ENCODE results near the gene ZNF283.
A peak's percentile ranks its signal among the peaks of the same experiment; 100 is the strongest.
"Not testable (repeated sequence)": the region's sequence is repeated elsewhere in the genome, so short reads cannot be mapped to it uniquely, and the experiment has no call there.

Gene ZNF283

DNA sequence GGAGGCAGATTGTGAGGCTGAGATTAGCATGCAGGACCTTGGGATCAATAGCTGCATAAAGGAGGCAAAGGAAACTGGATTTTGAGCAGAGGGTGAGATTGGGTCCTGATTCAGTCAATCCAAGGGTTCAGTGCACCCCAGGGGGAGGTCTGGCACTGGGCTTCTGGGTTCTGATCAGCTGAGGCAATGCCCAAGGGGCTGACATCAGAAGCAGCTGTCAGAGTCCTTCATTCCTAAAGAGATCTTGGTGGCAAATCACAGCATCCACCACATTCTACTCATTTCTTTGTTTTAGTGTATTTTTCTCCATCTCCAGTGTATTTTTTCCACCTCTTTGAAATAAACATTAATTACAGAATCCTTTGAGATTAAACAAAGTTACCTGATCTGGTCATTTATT is 19.5 kb upstream of the ZNF283 start:
- TF ChIP-seq, protein P1, sequence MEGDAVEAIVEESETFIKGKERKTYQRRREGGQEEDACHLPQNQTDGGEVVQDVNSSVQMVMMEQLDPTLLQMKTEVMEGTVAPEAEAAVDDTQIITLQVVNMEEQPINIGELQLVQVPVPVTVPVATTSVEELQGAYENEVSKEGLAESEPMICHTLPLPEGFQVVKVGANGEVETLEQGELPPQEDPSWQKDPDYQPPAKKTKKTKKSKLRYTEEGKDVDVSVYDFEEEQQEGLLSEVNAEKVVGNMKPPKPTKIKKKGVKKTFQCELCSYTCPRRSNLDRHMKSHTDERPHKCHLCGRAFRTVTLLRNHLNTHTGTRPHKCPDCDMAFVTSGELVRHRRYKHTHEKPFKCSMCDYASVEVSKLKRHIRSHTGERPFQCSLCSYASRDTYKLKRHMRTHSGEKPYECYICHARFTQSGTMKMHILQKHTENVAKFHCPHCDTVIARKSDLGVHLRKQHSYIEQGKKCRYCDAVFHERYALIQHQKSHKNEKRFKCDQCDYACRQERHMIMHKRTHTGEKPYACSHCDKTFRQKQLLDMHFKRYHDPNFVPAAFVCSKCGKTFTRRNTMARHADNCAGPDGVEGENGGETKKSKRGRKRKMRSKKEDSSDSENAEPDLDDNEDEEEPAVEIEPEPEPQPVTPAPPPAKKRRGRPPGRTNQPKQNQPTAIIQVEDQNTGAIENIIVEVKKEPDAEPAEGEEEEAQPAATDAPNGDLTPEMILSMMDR (IDR thresholded peaks at IDR 0.05; ENCODE audit: extremely low read depth, insufficient read depth, missing control alignments) = no peak

GRCh38 chr19:43809762-43810696 is 17.1 kb upstream of the ZNF283 start:
- TF ChIP-seq, protein P1 (IDR thresholded peaks at IDR 0.05; ENCODE audit: extremely low read depth, insufficient read depth, missing control alignments) = peak; percentile 62
- peak; percentile 47 for DNase-seq (ENCODE audit: low spot score)
- in situ Hi-C loops (cut with MboI; ENCODE audit: low pct_unique_long_range_greater_than_20kb, low sequenced_read_pairs, unreplicated experiment) = loop anchor here (10.0 kb wide), 1 partner anchor 65 kb away; no protein-coding TSS in a partner anchor

More for the DNA sequence above, 19.5 kb upstream of the ZNF283 start:
- in situ Hi-C loops (cut with MboI; ENCODE audit: low pct_unique_long_range_greater_than_20kb, low sequenced_read_pairs, unreplicated experiment) = loop anchor here (10.0 kb wide), 1 partner anchor 63 kb away; no protein-coding TSS in a partner anchor
- DNase-seq (ENCODE audit: low spot score) = no peak

GRCh38 chr19:43811837-43812236 is 15.3 kb upstream of the ZNF283 start:
- DNase-seq (ENCODE audit: low spot score) = no peak
- TF ChIP-seq, protein P1 (IDR thresholded peaks at IDR 0.05; ENCODE audit: extremely low read depth, insufficient read depth, missing control alignments) = no peak
- in situ Hi-C loops (cut with MboI; ENCODE audit: low pct_unique_long_range_greater_than_20kb, low sequenced_read_pairs, unreplicated experiment) = no loop called here

DNA sequence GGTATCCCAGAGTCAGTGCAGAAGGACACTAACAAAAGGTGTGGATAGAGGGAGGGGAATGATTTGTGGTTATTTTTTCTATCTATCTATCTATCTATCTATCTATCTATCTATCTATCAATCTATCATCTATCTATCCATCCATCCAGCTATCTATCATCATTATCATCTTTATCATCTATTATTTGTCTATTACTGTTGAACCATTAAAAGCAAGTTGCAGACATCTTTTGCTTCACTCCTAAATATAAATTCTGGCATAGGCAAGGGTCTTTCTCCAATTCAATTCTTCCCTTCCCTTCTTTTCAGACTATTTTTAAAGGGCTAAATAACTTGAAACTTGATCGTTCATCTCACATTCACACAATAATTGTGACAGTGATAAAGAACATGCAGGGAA is 14.9 kb upstream of the ZNF283 start:
- DNase-seq (ENCODE audit: low spot score) = no peak
- in situ Hi-C loops (cut with MboI; ENCODE audit: low pct_unique_long_range_greater_than_20kb, low sequenced_read_pairs, unreplicated experiment) = no loop called here
- TF ChIP-seq, protein P1 (IDR thresholded peaks at IDR 0.05; ENCODE audit: extremely low read depth, insufficient read depth, missing control alignments) = no peak

DNA sequence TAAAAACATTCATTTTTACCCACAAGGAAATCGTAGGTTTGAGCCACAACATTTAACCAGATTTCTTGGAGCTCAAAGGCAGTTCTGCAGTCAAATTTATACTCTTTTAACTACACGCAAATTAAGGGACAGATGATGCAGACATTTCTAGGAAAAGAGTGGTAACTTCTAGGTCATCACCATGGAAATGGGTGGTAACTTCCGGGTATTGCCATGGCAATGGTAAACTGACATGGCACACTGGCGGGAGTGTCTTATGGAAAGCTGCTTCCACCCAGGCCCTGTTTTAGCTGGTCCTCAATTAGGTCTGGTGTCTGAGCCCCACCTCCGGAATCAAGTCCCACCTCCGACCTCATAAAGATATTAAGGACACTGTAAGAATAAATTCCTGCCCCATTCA is 14.4 kb upstream of the ZNF283 start:
- TF ChIP-seq, protein P1 (IDR thresholded peaks at IDR 0.05; ENCODE audit: extremely low read depth, insufficient read depth, missing control alignments) = no peak
- in situ Hi-C loops (cut with MboI; ENCODE audit: low pct_unique_long_range_greater_than_20kb, low sequenced_read_pairs, unreplicated experiment) = no loop called here
- no peak for DNase-seq (ENCODE audit: low spot score)

DNA sequence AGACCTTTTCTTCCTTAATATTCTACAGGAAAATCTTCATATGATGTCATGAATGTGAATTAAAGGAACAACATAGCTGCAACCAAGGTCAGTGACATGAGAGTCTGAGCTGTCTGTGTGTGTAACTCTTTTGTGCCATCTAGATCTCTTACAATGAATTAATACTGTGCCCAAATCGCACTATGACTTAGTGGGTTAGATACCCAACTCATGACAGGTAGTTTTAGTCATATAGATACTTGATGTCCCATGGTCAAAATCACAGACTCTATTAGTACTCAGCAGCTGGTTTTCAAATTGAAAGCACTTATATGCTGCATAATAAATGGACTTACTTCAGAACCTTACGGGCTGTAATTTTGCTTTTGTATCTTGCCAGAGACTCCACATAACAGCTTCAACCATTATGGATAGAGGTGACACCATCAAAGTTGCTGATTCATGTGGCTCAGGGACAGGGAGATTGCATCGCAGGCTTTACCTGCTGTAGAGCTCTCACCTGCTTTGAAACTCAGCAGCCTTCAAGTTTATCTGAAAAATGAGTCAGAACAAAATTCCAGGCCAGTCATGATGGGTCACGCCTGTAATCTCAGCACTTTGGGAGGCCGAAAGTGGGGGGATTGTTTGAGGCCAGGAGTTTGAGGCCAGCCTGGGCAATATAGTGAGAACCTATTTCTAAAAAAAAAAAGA is 12.3 kb upstream of the ZNF283 start:
- in situ Hi-C loops (cut with MboI; ENCODE audit: low pct_unique_long_range_greater_than_20kb, low sequenced_read_pairs, unreplicated experiment) = no loop called here
- TF ChIP-seq, protein P1 (IDR thresholded peaks at IDR 0.05; ENCODE audit: extremely low read depth, insufficient read depth, missing control alignments) = no peak
- DNase-seq (ENCODE audit: low spot score) = no peak

- in situ Hi-C loops (cut with MboI; ENCODE audit: low pct_unique_long_range_greater_than_20kb, low sequenced_read_pairs, unreplicated experiment) = not testable (repeated sequence)
These were observed 9.7 kb upstream of the ZNF283 start for GRCh38 chr19:43817454-43817853.

More at GRCh38 chr19:43817454-43817853, 9.7 kb upstream of the ZNF283 start:
- DNase-seq (ENCODE audit: low spot score) = not testable (repeated sequence)

All from GM13977 (cell line).